Activated B cell treated with CpG ODN at 0.5 μM for 24 hours (primary cell): ENCODE results near the gene STIMATE. TPM values are rescaled to one million over a fixed set of nuclear protein-coding genes. Genes with fewer than 3 reads are reported as not detected.

ENCODE experiments used
- ATAC-seq: fragments of 200-7000 bp; cut with Tn5 transposase; one replicate; pipeline ENCODE4 v1.10.0; 2021; ENCODE audit warnings: low read depth, mild to moderate bottlenecking, moderate library complexity
- CTCF ChIA-PET: fragments of 350-600 bp; sonication (Branson Sonifier 250); formaldehyde crosslinking; loops from one replicate; lab custom pipeline; 2021; ENCODE audit warnings: antibody characterized with exemption; lab: Charles Lee
- POLR2A ChIA-PET: fragments of 350-600 bp; sonication (Branson Sonifier 250); formaldehyde crosslinking; loops from one replicate; lab custom pipeline; 2021; ENCODE audit warnings: antibody characterized with exemption; lab: Charles Lee
- DNase-seq: peaks from one replicate; pipeline ENCODE4 v3.0.0; 2022
- H3K27ac Mint-ChIP-seq: one replicate; pipeline ENCODE4 v1.8.0; 2020; ENCODE audit warnings: mixed read lengths
- H3K27me3 Mint-ChIP-seq: one replicate; pipeline ENCODE4 v1.8.0; 2021; ENCODE audit warnings: mixed read lengths
- H3K36me3 Mint-ChIP-seq: one replicate; pipeline ENCODE4 v1.8.0; 2021; ENCODE audit warnings: low read depth, mixed read lengths
- H3K4me1 Mint-ChIP-seq: one replicate; pipeline ENCODE4 v1.8.0; 2021; ENCODE audit warnings: mixed read lengths
- H3K4me3 Mint-ChIP-seq: one replicate; pipeline ENCODE4 v1.8.0; 2020; ENCODE audit warnings: mild to moderate bottlenecking, mixed read lengths
- H3K9me3 Mint-ChIP-seq: one replicate; pipeline ENCODE4 v1.8.0; 2020; ENCODE audit warnings: mixed read lengths
- intact Hi-C: fragments of 100-400 bp; cut with micrococcal nuclease; formaldehyde crosslinking; loops from one replicate; pipeline ENCODE4 v1.15.1; 2024
- total RNA-seq: library from RNA; stranded (reverse); gene quantifications from 2 replicates; pipeline ENCODE4 v1.2.3, GENCODE V29; 2022
- TF ChIP-seq, protein P1 (sequence below): fragments of 200-600 bp; IDR thresholded peaks from one replicate; pipeline ENCODE4 v1.8.0; 2022; ENCODE audit warnings: antibody characterized with exemption, mild to moderate bottlenecking

The STIMATE gene
- total RNA-seq, 1 donor from 2014 or later: 25.8 TPM

DNA sequence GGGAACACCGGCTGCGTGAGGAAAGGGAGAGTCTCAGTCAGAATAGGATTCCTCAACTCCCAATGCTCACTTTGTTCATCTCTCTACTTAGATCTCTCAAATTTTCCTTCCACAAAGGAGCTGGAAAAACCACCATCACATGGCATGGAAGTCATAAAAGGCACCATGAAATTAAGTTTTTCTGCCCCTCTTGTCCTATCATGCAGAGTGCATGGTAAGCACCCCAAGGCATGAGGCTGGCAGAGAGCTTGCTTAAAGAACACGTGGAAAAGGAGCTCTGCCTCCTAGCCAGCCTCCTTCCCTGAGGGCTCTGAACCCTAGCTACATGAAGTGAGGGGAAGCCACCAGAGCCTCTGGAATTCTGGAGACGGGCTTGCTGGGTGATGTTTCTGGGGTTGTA, 17.8 kb downstream of the STIMATE start:
- no peak for DNase-seq
- Mint-ChIP-seq H3K27ac (no peak overlapping the region), H3K9me3 (no peaks in the 10 kb centered on the region), H3K4me3 (no peak overlapping the region), H3K36me3 (peaks cover 6% of the 10 kb centered on the region), H3K4me1 (peaks cover 8% of the 10 kb centered on the region), H3K27me3 (no peaks in the 10 kb centered on the region)
- ChIA-PET CTCF (interaction anchor here (1.2 kb wide), 1 partner anchor 17 kb away, joined by 3 read pairs; the partner anchor contains the start of gene STIMATE), POLR2A (no interaction called here)
- ATAC-seq: no peak
- TF ChIP-seq, protein P1, sequence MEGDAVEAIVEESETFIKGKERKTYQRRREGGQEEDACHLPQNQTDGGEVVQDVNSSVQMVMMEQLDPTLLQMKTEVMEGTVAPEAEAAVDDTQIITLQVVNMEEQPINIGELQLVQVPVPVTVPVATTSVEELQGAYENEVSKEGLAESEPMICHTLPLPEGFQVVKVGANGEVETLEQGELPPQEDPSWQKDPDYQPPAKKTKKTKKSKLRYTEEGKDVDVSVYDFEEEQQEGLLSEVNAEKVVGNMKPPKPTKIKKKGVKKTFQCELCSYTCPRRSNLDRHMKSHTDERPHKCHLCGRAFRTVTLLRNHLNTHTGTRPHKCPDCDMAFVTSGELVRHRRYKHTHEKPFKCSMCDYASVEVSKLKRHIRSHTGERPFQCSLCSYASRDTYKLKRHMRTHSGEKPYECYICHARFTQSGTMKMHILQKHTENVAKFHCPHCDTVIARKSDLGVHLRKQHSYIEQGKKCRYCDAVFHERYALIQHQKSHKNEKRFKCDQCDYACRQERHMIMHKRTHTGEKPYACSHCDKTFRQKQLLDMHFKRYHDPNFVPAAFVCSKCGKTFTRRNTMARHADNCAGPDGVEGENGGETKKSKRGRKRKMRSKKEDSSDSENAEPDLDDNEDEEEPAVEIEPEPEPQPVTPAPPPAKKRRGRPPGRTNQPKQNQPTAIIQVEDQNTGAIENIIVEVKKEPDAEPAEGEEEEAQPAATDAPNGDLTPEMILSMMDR: no peak
- intact Hi-C loops: no loop called here

DNA sequence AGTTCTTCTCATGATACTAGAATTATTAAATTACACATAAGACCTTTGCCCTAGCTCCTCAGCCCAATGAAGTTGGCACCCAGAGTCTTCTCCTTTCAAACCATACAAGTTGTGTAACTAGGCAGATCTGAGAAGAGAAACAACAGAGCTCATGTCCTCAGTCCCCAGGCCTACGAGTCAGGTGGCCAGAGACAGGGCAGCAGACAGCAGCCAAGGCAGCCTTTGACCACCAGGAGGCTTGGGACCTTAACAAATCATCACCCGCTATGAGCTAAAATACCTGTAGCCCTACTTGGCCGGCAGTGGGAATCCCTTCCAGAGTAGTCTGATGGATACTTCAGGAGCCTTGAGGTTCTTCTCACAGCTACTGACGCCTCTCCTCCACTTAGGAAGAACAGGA, 18.3 kb downstream of the STIMATE start:
- Mint-ChIP-seq H3K27ac (no peak overlapping the region), H3K4me1 (peaks cover 8% of the 10 kb centered on the region), H3K9me3 (no peaks in the 10 kb centered on the region), H3K4me3 (no peak overlapping the region), H3K36me3 (peaks cover 6% of the 10 kb centered on the region), H3K27me3 (no peaks in the 10 kb centered on the region)
- ATAC-seq (no peak), DNase-seq (no peak)
- ChIA-PET POLR2A (no interaction called here), CTCF (interaction anchor here (1.2 kb wide), 1 partner anchor 18 kb away, joined by 3 read pairs; the partner anchor contains the start of gene STIMATE)
- TF ChIP-seq, protein P1: no peak
- intact Hi-C loops: no loop called here

DNA sequence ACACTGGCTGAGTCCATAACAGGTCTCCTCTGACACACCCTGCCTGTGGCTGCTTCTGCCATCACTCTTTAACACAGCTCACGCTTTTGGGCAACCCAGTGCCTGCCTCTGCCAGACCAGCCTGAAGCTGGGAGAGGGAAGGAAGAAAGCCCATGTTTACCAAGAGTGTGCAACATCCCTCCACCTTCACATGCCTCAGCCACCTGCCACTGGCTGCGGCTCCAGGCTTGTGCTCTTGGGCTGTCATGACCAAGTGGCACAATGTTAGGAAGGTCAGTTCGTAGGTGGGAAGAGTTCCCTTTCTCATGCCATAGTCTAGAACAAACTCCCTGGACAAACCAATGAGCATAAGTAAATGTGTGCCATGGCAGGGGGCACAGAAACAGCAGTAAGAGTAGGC, 20.3 kb downstream of the STIMATE start:
- POLR2A ChIA-PET: no interaction called here
- H3K36me3 Mint-ChIP-seq: peaks cover 6% of the 10 kb centered on the region

DNA sequence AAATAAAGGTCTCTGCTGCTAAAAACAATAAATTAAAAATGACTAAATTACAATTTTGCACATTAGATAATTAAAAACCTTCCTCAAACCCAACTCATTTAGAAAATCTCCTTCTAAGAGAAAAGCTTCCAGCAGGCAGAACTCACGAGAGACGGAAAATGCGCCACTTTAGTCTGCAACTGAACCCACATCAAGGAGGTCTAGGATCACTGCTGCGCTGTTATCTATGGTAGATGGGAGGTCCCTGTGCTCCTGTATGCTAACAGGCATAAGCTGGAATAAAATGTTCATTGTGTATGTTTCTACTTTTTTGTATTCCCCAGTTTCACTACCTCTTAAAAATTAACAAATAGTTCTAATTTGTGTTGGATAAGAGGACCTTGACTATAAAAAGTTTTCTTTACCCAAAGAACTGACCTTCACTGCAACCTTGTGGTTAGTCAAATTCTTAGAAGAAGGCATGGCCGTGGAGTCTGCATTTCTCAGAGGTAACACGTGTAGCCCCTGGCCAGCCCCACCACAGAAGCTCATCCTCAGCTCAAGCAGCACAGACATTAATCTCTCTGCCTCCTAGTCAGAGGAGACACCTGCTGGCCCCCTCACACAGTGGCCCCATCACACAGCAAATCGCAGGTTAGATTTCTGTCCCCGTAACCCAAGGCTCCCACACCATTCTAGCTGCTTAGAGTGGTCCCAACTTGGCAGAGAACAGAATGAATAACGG, 22.3 kb downstream of the STIMATE start:
- H3K36me3 Mint-ChIP-seq: peaks cover 9% of the 10 kb centered on the region
- H3K4me1 Mint-ChIP-seq: peaks cover 8% of the 10 kb centered on the region
- CTCF ChIA-PET: no interaction called here
- no peak overlapping the region for H3K27ac Mint-ChIP-seq
- POLR2A ChIA-PET: no interaction called here
- no peak for DNase-seq
- ATAC-seq: no peak
- TF ChIP-seq, protein P1: no peak
- no peak overlapping the region for H3K4me3 Mint-ChIP-seq
- no peaks in the 10 kb centered on the region for H3K9me3 Mint-ChIP-seq
- intact Hi-C loops: no loop called here
- H3K27me3 Mint-ChIP-seq: no peaks in the 10 kb centered on the region

More for the DNA sequence above, 20.3 kb downstream of the STIMATE start:
- H3K27ac Mint-ChIP-seq: no peak overlapping the region
- intact Hi-C loops: no loop called here
- ATAC-seq: no peak
- peaks cover 8% of the 10 kb centered on the region for H3K4me1 Mint-ChIP-seq
- no peaks in the 10 kb centered on the region for H3K9me3 Mint-ChIP-seq
- no peaks in the 10 kb centered on the region for H3K27me3 Mint-ChIP-seq
- H3K4me3 Mint-ChIP-seq: no peak overlapping the region
- CTCF ChIA-PET: no interaction called here
- no peak for DNase-seq
- TF ChIP-seq, protein P1: no peak

DNA sequence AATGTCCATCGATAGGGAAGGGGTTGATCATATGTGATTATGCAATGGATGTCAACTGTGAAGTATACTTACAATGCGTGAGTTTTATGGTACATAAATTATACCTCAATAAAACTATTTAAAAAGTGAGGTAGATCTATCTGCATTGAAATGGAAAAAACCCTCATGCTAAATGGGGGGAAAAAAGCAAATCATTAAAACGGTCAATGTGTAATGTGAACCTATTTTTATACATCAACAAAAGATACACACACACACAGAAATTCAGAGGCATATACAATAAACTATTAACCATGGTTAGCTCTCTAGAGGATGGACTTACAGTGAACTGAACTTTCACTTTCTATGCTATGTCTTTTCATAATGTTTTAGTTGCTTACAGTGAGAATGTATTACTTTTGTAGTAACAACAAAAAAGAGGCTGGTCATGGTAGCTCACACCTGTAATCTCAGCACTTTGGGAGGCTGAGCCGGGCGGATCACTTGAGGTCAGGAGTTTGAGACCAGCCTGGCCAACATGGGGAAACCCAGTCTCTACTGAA, 23.1 kb downstream of the STIMATE start:
- POLR2A ChIA-PET: no interaction called here
- Mint-ChIP-seq H3K36me3 (peaks cover 7% of the 10 kb centered on the region), H3K4me3 (no peak overlapping the region), H3K27me3 (no peaks in the 10 kb centered on the region), H3K4me1 (peaks cover 8% of the 10 kb centered on the region), H3K27ac (no peak overlapping the region), H3K9me3 (no peaks in the 10 kb centered on the region)
- TF ChIP-seq, protein P1: no peak
- no peak for ATAC-seq
- intact Hi-C loops: no loop called here
- DNase-seq: no peak
- CTCF ChIA-PET: no interaction called here
